HEK293 (cell line): ENCODE measurements around the gene RAB44.
A peak's percentile ranks its signal among the peaks of the same experiment; 100 is the strongest.

Experiments
- CTCF ChIA-PET: fragments of 350-600 bp; formaldehyde crosslinking; extraction: SDS; loops from one replicate; lab custom pipeline; 2021; ENCODE audit warnings: antibody characterized with exemption; lab: Yijun Ruan, JAX
- POLR2A ChIA-PET: fragments of 300-600 bp; formaldehyde crosslinking; extraction: SDS; loops from one replicate; lab custom pipeline; 2020; ENCODE audit warnings: antibody characterized with exemption, inconsistent platforms; lab: Yijun Ruan, JAX
- H3K27ac ChIP-seq: fragments of 200-500 bp; sonication (Bioruptor generic); 2 replicates; pipeline ENCODE4 v1.5.1; 2014; ENCODE audit warnings: low read depth, low read length, control low read depth, inconsistent platforms; ENCODE audit errors: extremely low read depth
- H3K36me3 ChIP-seq, 2 experiments: fragments of 200-500 bp in 1 of 2; sonication (Bioruptor generic) in 1 of 2; 1 replicate in 1 of 2; 2 replicates in 1 of 2; pipeline ENCODE4 v1.5.1; 2014 to 2017; ENCODE audit warnings: inconsistent platforms in 2 of 2, low read length in 2 of 2; ENCODE audit not compliant: control insufficient read depth in 2 of 2, insufficient read depth in 1 of 2
- H3K4me1 ChIP-seq: fragments of 200-500 bp; sonication (Bioruptor generic); 2 replicates; pipeline ENCODE4 v1.5.1; 2014; ENCODE audit warnings: mild to moderate bottlenecking, low read length, inconsistent platforms; ENCODE audit not compliant: control insufficient read depth, insufficient read depth
- H3K4me3 ChIP-seq: 2 replicates; pipeline ENCODE4 v1.5.1; 2011; ENCODE audit warnings: low read depth, mild to moderate bottlenecking, control low read depth, low read length, moderate library complexity
- H3K9me3 ChIP-seq: fragments of 200-500 bp; sonication (Bioruptor generic); 2 replicates; pipeline ENCODE4 v1.5.1; 2014; ENCODE audit warnings: low read depth, low read length, inconsistent platforms; ENCODE audit not compliant: control insufficient read depth, insufficient read depth
- ATF2 ChIP-seq: fragments of 450-650 bp; formaldehyde crosslinking; IDR thresholded peaks from 2 replicates; pipeline ENCODE4 v1.5.1; 2016; ENCODE audit warnings: missing biosample characterization, missing genetic modification characterization, low read depth
- BCL11B ChIP-seq: fragments of 450-650 bp; formaldehyde crosslinking; IDR thresholded peaks from 2 replicates; pipeline ENCODE4 v1.5.1; 2016; ENCODE audit warnings: low read depth, missing biosample characterization, missing genetic modification characterization
- EGR2 ChIP-seq: fragments of 450-650 bp; formaldehyde crosslinking; IDR thresholded peaks from 2 replicates; pipeline ENCODE4 v1.5.1; 2016; ENCODE audit warnings: low read depth, missing biosample characterization, missing genetic modification characterization
- GLI2 ChIP-seq: fragments of 450-650 bp; formaldehyde crosslinking; IDR thresholded peaks from 2 replicates; pipeline ENCODE4; 2017; ENCODE audit warnings: missing biosample characterization, missing genetic modification characterization, low read depth, borderline replicate concordance
- KLF1 ChIP-seq: fragments of 450-650 bp; formaldehyde crosslinking; IDR thresholded peaks from 2 replicates; pipeline ENCODE4 v1.5.1; 2016; ENCODE audit warnings: missing biosample characterization, missing genetic modification characterization
- KLF9 ChIP-seq: fragments of 450-650 bp; formaldehyde crosslinking; IDR thresholded peaks from 2 replicates; pipeline ENCODE4 v1.5.1; 2016; ENCODE audit warnings: missing biosample characterization, missing genetic modification characterization, low read depth
- PRDM6 ChIP-seq: fragments of 450-650 bp; formaldehyde crosslinking; IDR thresholded peaks from 2 replicates; pipeline ENCODE4 v1.5.1; 2017; ENCODE audit warnings: missing biosample characterization, missing genetic modification characterization
- WT1 ChIP-seq: fragments of 450-650 bp; formaldehyde crosslinking; IDR thresholded peaks from 2 replicates; pipeline ENCODE4 v1.5.1; 2016; ENCODE audit warnings: missing biosample characterization, missing genetic modification characterization
- ZBTB48 ChIP-seq: fragments of 450-650 bp; formaldehyde crosslinking; IDR thresholded peaks from 2 replicates; pipeline ENCODE4 v1.5.1; 2016; ENCODE audit warnings: missing biosample characterization, missing genetic modification characterization
- ZNF112 ChIP-seq: fragments of 450-650 bp; formaldehyde crosslinking; IDR thresholded peaks from 2 replicates; pipeline ENCODE4 v1.5.0; 2017; ENCODE audit warnings: missing biosample characterization, missing genetic modification characterization
- ZNF114 ChIP-seq: fragments of 450-650 bp; formaldehyde crosslinking; IDR thresholded peaks from 2 replicates; pipeline ENCODE4 v1.5.0; 2017; ENCODE audit warnings: missing biosample characterization, missing genetic modification characterization
- ZNF133 ChIP-seq: fragments of 450-650 bp; formaldehyde crosslinking; IDR thresholded peaks from 2 replicates; pipeline ENCODE4 v1.5.1; 2016; ENCODE audit warnings: missing biosample characterization, missing genetic modification characterization
- ZNF16 ChIP-seq: fragments of 450-650 bp; formaldehyde crosslinking; IDR thresholded peaks from 2 replicates; pipeline ENCODE4 v1.5.1; 2016; ENCODE audit warnings: low read depth, missing biosample characterization, missing genetic modification characterization
- ZNF324 ChIP-seq: fragments of 450-650 bp; formaldehyde crosslinking; IDR thresholded peaks from 2 replicates; pipeline ENCODE4 v1.5.1; 2016; ENCODE audit warnings: missing biosample characterization, missing genetic modification characterization
- ZNF426 ChIP-seq: fragments of 450-650 bp; formaldehyde crosslinking; IDR thresholded peaks from 2 replicates; pipeline ENCODE4 v1.5.1; 2017; ENCODE audit warnings: missing biosample characterization, missing genetic modification characterization, mild to moderate bottlenecking, inconsistent platforms, moderate library complexity
- ZNF48 ChIP-seq: fragments of 450-650 bp; formaldehyde crosslinking; IDR thresholded peaks from 2 replicates; pipeline ENCODE4 v1.5.1; 2016; ENCODE audit warnings: missing biosample characterization, missing genetic modification characterization
- ZNF561 ChIP-seq: fragments of 450-650 bp; IDR thresholded peaks from 2 replicates; pipeline ENCODE4 v1.5.1; 2018; ENCODE audit warnings: missing biosample characterization, missing genetic modification characterization, borderline replicate concordance
- ZNF660 ChIP-seq: fragments of 450-650 bp; IDR thresholded peaks from 2 replicates; pipeline ENCODE4 v1.5.1; 2018; ENCODE audit warnings: missing biosample characterization, mild to moderate bottlenecking, missing genetic modification characterization
- ZNF664 ChIP-seq: fragments of 450-650 bp; formaldehyde crosslinking; IDR thresholded peaks from 2 replicates; pipeline ENCODE4 v1.5.1; 2016; ENCODE audit warnings: missing biosample characterization, missing genetic modification characterization
- ZNF704 ChIP-seq: fragments of 450-650 bp; formaldehyde crosslinking; IDR thresholded peaks from 2 replicates; pipeline ENCODE4 v1.5.1; 2016; ENCODE audit warnings: missing biosample characterization, missing genetic modification characterization
- ZNF777 ChIP-seq: fragments of 450-650 bp; formaldehyde crosslinking; IDR thresholded peaks from 2 replicates; pipeline ENCODE4 v1.5.1; 2017; ENCODE audit warnings: missing biosample characterization, missing genetic modification characterization, borderline replicate concordance
- TF ChIP-seq, protein P1 (sequence below): fragments of 450-650 bp; formaldehyde crosslinking; IDR thresholded peaks from 2 replicates; pipeline ENCODE4 v1.5.1; 2016; ENCODE audit warnings: missing biosample characterization, missing genetic modification characterization
- TF ChIP-seq, protein P2 (sequence below): fragments of 450-650 bp; formaldehyde crosslinking; IDR thresholded peaks from 2 replicates; pipeline ENCODE4; 2016; ENCODE audit warnings: missing biosample characterization, missing genetic modification characterization

The RAB44 gene

DNA sequence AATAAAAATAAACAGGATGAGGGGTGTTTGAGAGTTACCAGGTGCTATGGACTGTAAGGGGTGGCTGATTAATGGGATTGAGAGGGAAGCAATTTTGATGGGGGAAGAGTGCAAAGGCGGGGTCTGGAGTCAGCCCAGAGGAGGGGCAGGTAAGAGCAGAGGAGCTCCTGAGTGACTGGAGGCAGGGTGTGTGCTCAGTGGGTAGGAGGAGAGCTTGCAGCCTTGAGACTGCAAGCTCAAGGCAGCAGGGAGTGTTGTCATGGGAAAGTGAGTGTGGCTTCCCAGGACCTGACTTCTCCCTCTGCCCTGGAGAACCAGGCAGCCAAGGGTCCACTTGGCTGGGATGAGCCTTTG is 54.2 kb downstream of the RAB44 start:
- Histone ChIP-seq H3K9me3 (no peaks in the 10 kb centered on the region), H3K4me1 (no peaks in the 10 kb centered on the region; the same call in 1 of the 2 replicates), H3K36me3 (no peaks in the 10 kb centered on the region), H3K27ac (no peak overlapping the region), H3K4me3 (no peak overlapping the region)
- TF ChIP-seq KLF1 (tag by site-specific recombination) (no peak), BCL11B (tag by site-specific recombination) (no peak), ZNF133 (tag by site-specific recombination) (no peak), ZNF426 (no peak), EGR2 (tag by site-specific recombination) (0 out of 2 replicates have a peak, but pooled peaks have one; percentile 17), KLF9 (tag by site-specific recombination) (no peak), PRDM6 (tag by site-specific recombination) (no peak), ZNF48 (tag by site-specific recombination) (no peak)
- POLR2A ChIA-PET: interaction anchor here (2.3 kb wide), 1 partner anchor 73 kb away, joined by 12 read pairs; the partner anchor contains the start of gene CDKN1A
- CTCF ChIA-PET: interaction anchor here (0.6 to 5.5 kb wide), 10 partner anchors 8 to 454 kb away, joined by 3 to 47 read pairs (median 6); no protein-coding TSS in a partner anchor

DNA sequence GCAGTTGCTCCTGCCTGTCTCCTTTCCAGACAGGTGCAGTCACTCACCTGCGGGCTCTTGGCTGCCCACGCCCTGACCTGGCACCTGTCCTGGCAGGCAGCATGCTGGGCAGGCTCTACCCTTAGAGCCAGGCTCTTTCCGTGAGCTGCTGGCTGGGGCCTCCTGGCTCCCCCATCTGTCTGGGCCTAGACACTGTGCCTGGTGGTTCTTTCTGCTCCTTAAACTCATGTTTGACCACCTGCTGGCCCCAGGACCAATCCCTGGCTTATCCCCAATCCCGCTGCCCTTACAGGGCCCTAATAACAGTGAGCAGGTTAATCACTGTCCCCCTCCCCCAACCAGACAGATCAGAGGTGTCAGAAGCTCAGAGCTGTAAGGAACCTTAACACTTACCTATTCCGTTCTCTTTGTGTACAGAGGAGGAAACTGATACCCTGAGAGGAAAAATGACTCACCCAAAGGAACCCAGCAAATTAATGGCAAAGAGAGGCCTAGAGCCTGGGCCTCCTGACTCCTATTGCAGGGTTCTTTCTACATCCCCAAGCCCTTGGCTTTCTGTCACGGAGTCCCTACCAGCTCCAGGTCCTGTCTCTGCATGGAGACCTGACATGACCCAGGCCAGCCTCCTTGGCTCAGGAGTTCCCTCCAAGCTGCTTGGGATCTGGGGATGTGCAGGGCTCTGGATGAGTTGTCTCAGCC is 54.7 kb downstream of the RAB44 start:
- CTCF ChIA-PET: interaction anchor here (0.7 to 5.5 kb wide), 7 partner anchors 14 to 266 kb away, joined by 3 to 38 read pairs (median 5); no protein-coding TSS in a partner anchor
- H3K9me3 ChIP-seq: no peaks in the 10 kb centered on the region
- no peaks in the 10 kb centered on the region for H3K36me3 ChIP-seq
- H3K27ac ChIP-seq: 0 out of 2 replicates have a peak overlapping the region, but pooled peaks have one; percentile 6
- no peaks in the 10 kb centered on the region; the same call in 1 of the 2 replicates for H3K4me1 ChIP-seq
- POLR2A ChIA-PET: interaction anchor here (2.3 kb wide), 1 partner anchor 73 kb away, joined by 12 read pairs; the partner anchor contains the start of gene CDKN1A
- H3K4me3 ChIP-seq: no peak overlapping the region
- no peak for TF ChIP-seq ZNF704
- TF ChIP-seq ZBTB48 (tag by site-specific recombination): no peak; the same call in 1 of the 2 replicates
- TF ChIP-seq, protein P1, sequence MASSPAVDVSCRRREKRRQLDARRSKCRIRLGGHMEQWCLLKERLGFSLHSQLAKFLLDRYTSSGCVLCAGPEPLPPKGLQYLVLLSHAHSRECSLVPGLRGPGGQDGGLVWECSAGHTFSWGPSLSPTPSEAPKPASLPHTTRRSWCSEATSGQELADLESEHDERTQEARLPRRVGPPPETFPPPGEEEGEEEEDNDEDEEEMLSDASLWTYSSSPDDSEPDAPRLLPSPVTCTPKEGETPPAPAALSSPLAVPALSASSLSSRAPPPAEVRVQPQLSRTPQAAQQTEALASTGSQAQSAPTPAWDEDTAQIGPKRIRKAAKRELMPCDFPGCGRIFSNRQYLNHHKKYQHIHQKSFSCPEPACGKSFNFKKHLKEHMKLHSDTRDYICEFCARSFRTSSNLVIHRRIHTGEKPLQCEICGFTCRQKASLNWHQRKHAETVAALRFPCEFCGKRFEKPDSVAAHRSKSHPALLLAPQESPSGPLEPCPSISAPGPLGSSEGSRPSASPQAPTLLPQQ: no peak
- TF ChIP-seq ZNF112 (tag by site-specific recombination): no peak
- no peak for TF ChIP-seq ZNF16 (tag by site-specific recombination)
- TF ChIP-seq ZNF777: no peak
- TF ChIP-seq ATF2 (tag by site-specific recombination): no peak
- TF ChIP-seq GLI2 (tag by site-specific recombination): no peak
- no peak for TF ChIP-seq ZNF561 (tag by site-specific recombination)
- no peak for TF ChIP-seq ZNF660
- TF ChIP-seq WT1: no peak
- TF ChIP-seq KLF9 (tag by site-specific recombination): no peak
- no peak for TF ChIP-seq ZNF48 (tag by site-specific recombination)
- no peak for TF ChIP-seq ZNF664 (tag by site-specific recombination)
- TF ChIP-seq ZNF114 (tag by site-specific recombination): no peak
- TF ChIP-seq, protein P2, sequence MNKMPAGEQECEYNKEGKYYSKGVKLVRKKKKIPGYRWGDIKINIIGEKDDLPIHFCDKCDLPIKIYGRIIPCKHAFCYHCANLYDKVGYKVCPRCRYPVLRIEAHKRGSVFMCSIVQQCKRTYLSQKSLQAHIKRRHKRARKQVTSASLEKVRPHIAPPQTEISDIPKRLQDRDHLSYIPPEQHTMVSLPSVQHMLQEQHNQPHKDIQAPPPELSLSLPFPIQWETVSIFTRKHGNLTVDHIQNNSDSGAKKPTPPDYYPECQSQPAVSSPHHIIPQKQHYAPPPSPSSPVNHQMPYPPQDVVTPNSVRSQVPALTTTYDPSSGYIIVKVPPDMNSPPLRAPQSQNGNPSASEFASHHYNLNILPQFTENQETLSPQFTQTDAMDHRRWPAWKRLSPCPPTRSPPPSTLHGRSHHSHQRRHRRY (tag by site-specific recombination): no peak
- no peak for TF ChIP-seq ZNF324 (tag by site-specific recombination)
- no peak for TF ChIP-seq PRDM6 (tag by site-specific recombination)
